GM18517 (cell line): Measurements from ENCODE around the gene C1orf159.
"Not testable (repeated sequence)": the region's sequence is repeated elsewhere in the genome, so short reads cannot be mapped to it uniquely, and the experiment has no call there.

Experiments
- ATAC-seq: cut with Tn5 transposase; IDR thresholded peaks from one replicate; pipeline ENCODE4 v1.9.1; 2021; ENCODE audit warnings: mild to moderate bottlenecking, moderate library complexity; ENCODE audit not compliant: unreplicated experiment

C1orf159 gene

GRCh38 chr1:1058088-1058905 is 57.6 kb downstream of the C1orf159 start:
- ATAC-seq, result no peak

- not testable (repeated sequence) for ATAC-seq
Measured at GRCh38 chr1:1057769-1058087, 58.2 kb downstream of the C1orf159 start.

GRCh38 chr1:1055841-1056736 is 59.8 kb downstream of the C1orf159 start:
- no peak for ATAC-seq

GRCh38 chr1:1054971-1055370 is 60.9 kb downstream of the C1orf159 start:
- no peak for ATAC-seq

GRCh38 chr1:1054099-1054700 is 61.7 kb downstream of the C1orf159 start:
- no peak for ATAC-seq

GRCh38 chr1:1053682-1054081 is 62.2 kb downstream of the C1orf159 start:
- no peak for ATAC-seq

- no peak for ATAC-seq
Measured at GRCh38 chr1:1053022-1053421, 62.9 kb downstream of the C1orf159 start.

GRCh38 chr1:1052003-1052840 is 63.7 kb downstream of the C1orf159 start:
- no peak for ATAC-seq

- no peak for ATAC-seq
Measured at GRCh38 chr1:1051127-1051810, 64.6 kb downstream of the C1orf159 start.

GRCh38 chr1:1050577-1051052 is 65.3 kb downstream of the C1orf159 start:
- ATAC-seq, result no peak

- ATAC-seq, result no peak
Measured at GRCh38 chr1:1049318-1050165, 66.3 kb downstream of the C1orf159 start.

- no peak for ATAC-seq
Measured at GRCh38 chr1:1048765-1049164, 67.1 kb downstream of the C1orf159 start.

GRCh38 chr1:1047963-1048362 is 67.9 kb downstream of the C1orf159 start:
- no peak for ATAC-seq

- no peak for ATAC-seq
Measured at GRCh38 chr1:1047407-1047806, 68.5 kb downstream of the C1orf159 start.

- ATAC-seq, result no peak
Measured at GRCh38 chr1:1046767-1047166, 69.1 kb downstream of the C1orf159 start.

GRCh38 chr1:1046243-1046642 is 69.6 kb downstream of the C1orf159 start:
- ATAC-seq, result no peak

GRCh38 chr1:1045129-1045528 is 70.8 kb downstream of the C1orf159 start:
- ATAC-seq, result no peak

- ATAC-seq, result no peak
Measured at GRCh38 chr1:1044455-1045078, 71.3 kb downstream of the C1orf159 start.

GRCh38 chr1:1043921-1044320 is 72.0 kb downstream of the C1orf159 start:
- no peak for ATAC-seq
